GM12801 (cell line): ENCODE measurements around the gene ARCN1.

Source experiments
- TF ChIP-seq, protein P1 (sequence below): IDR thresholded peaks from one replicate; pipeline ENCODE4 v1.5.1; 2011; ENCODE audit warnings: control low read depth; ENCODE audit not compliant: insufficient read length; ENCODE audit errors: extremely low read depth

ARCN1 gene

DNA sequence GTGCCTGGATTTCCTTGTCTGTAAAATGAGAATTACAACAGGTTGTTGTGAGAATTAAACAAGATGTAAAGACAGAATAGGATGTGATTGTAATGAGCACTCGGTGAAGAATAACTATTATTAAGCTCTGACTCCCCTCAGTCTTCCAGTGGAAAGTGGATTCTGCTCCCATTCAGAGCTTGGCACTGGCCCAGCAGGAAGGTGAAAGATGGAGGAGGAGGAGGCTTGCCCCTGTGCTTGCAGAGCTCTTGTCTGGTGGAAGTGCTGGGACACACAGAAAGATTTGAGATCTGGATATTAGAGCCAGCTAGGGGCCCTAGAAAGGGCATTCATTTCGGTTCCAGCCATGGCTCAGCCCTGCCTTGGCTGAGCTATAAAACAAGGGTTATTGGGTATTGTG is 63.4 kb downstream of the ARCN1 start:
- TF ChIP-seq, protein P1, sequence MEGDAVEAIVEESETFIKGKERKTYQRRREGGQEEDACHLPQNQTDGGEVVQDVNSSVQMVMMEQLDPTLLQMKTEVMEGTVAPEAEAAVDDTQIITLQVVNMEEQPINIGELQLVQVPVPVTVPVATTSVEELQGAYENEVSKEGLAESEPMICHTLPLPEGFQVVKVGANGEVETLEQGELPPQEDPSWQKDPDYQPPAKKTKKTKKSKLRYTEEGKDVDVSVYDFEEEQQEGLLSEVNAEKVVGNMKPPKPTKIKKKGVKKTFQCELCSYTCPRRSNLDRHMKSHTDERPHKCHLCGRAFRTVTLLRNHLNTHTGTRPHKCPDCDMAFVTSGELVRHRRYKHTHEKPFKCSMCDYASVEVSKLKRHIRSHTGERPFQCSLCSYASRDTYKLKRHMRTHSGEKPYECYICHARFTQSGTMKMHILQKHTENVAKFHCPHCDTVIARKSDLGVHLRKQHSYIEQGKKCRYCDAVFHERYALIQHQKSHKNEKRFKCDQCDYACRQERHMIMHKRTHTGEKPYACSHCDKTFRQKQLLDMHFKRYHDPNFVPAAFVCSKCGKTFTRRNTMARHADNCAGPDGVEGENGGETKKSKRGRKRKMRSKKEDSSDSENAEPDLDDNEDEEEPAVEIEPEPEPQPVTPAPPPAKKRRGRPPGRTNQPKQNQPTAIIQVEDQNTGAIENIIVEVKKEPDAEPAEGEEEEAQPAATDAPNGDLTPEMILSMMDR: no peak

- TF ChIP-seq, protein P1: no peak
Measured at GRCh38 chr11:118636569-118637290, 64.5 kb downstream of the ARCN1 start.

DNA sequence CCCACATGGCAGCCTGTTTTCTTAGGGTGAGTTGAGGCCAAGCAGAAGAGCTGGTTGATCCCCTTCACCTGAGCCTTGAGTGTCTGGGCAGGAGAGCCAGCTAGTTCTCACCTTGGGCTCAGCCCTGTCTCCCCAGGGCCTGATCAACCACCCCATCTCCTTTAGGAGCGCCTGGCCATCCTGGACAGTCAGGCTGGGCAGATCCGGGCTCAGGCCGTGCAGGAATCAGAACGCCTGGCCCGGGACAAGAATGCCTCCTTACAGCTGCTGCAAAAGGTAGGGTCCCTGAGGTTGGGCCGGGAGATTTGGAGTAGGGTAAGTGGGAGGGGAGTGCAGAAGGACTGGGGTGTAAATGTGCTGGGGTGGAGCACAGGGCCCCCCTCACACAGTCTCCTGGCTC is 66.5 kb downstream of the ARCN1 start:
- TF ChIP-seq, protein P1: no peak

DNA sequence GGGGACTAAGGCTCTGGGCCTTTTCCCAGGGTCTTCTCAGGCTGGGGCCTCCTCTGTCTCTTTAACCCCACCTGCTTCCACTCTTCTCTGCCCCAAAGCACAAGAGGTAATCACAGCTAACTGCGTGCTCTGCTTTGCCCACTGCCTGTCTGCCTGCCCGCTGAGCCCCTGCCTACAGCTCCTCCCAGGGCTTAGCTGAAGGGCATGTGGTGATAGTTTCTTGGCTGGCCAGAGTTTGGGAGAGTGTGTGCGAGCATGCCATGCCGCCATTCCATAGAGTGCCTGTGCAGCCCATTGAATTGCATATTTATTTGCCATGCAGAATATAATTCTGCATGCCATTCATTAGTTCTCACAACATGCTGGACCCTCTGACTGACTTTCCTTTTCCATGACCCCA is 67.7 kb downstream of the ARCN1 start:
- TF ChIP-seq, protein P1: no peak

- TF ChIP-seq, protein P1: no peak
Measured at GRCh38 chr11:118640332-118641154, 68.3 kb downstream of the ARCN1 start.

- TF ChIP-seq, protein P1: no peak
Measured at GRCh38 chr11:118641397-118642019, 69.3 kb downstream of the ARCN1 start.
